Retinal pigment epithelial cell (primary cell): Measurements from ENCODE around the gene CD83.

ENCODE experiments used
- DNase-seq: peaks from one replicate; pipeline ENCODE4 v3.0.0-alpha.2; 2010; ENCODE audit warnings: low read depth
- H3K4me3 ChIP-seq: 2 replicates; pipeline ENCODE4 v1.5.1; 2011; ENCODE audit warnings: mild to moderate bottlenecking, low read length, control low read depth, moderate library complexity
- CTCF ChIP-seq: conservative IDR thresholded peaks from 2 replicates; pipeline ENCODE4 v1.5.1; 2011; ENCODE audit warnings: low read depth, low read length, control low read depth, inconsistent platforms

Gene CD83

GRCh38 chr6:14113976-14114375 is 3.6 kb upstream of the CD83 start:
- no peak for DNase-seq
- no peak for TF ChIP-seq CTCF
- H3K4me3 ChIP-seq: no peak overlapping the region

- TF ChIP-seq CTCF: no peak
- DNase-seq: no peak
- H3K4me3 ChIP-seq: peak overlapping the region; percentile 50
These were observed 493 bp downstream of the CD83 start for GRCh38 chr6:14118091-14118439.

- no peak overlapping the region for H3K4me3 ChIP-seq
- DNase-seq: no peak
- TF ChIP-seq CTCF: no peak
These were observed 874 bp downstream of the CD83 start for GRCh38 chr6:14118446-14118845.

- no peak for TF ChIP-seq CTCF
- DNase-seq: no peak
- H3K4me3 ChIP-seq: no peak overlapping the region
These were observed 2.2 kb downstream of the CD83 start for GRCh38 chr6:14119784-14120183.

- DNase-seq: no peak
- TF ChIP-seq CTCF: no peak
These were observed 3.0 kb downstream of the CD83 start for GRCh38 chr6:14120546-14120945.

GRCh38 chr6:14121936-14122344 is 4.4 kb downstream of the CD83 start:
- no peak for TF ChIP-seq CTCF
- DNase-seq: no peak
- no peak overlapping the region for H3K4me3 ChIP-seq

More at GRCh38 chr6:14120546-14120945, 3.0 kb downstream of the CD83 start:
- H3K4me3 ChIP-seq: no peak overlapping the region

GRCh38 chr6:14123386-14124111 is 6.0 kb downstream of the CD83 start:
- no peak overlapping the region for H3K4me3 ChIP-seq
- no peak for DNase-seq
- TF ChIP-seq CTCF: no peak
